ENCODE measurements around the gene CNKSR1.

DNA sequence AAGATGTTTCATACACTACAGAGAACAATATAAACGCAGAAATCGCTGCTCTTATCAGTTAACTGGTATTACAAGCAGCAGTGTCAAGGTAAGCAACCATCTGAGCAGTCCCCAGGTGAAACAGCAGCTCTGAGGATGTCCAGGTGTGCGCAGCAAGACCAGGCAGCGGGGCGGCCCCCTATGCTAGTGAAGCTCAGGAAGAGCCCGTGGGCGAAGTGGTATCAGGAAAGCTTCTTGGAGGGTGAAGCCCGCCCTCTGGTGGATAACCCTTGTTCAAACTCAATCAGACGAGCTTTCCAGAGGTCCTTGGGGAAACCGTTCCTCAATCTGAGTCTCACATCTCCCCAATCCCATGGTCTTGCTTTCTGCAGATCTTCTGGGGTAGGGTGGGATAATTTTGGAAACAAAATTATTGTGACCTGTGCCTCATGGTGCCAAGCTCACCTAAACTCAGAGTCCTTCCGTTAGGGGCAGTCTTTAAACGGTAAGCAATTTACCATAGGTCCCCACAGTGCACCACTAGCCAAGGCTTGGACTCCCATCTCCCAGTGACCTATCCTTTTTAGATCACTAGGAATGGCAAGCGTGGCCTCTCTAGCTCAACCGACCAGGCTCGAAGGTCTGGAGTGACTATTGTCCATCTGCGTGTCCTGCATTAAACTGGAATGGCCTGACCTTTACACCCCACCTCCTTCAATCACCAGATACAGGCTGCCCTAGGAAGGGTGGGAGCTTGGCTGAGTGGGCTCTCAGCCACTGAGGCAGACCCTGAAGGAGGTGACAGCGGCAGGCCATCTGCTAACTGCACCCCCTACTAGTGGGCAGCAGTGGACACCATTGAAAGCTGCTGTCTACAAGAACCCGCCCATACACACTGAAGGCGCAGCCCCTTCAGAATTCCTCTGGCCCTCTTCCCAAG lies 32.0 kb upstream of the CNKSR1 start:
- TF ChIP-seq, protein P1, sequence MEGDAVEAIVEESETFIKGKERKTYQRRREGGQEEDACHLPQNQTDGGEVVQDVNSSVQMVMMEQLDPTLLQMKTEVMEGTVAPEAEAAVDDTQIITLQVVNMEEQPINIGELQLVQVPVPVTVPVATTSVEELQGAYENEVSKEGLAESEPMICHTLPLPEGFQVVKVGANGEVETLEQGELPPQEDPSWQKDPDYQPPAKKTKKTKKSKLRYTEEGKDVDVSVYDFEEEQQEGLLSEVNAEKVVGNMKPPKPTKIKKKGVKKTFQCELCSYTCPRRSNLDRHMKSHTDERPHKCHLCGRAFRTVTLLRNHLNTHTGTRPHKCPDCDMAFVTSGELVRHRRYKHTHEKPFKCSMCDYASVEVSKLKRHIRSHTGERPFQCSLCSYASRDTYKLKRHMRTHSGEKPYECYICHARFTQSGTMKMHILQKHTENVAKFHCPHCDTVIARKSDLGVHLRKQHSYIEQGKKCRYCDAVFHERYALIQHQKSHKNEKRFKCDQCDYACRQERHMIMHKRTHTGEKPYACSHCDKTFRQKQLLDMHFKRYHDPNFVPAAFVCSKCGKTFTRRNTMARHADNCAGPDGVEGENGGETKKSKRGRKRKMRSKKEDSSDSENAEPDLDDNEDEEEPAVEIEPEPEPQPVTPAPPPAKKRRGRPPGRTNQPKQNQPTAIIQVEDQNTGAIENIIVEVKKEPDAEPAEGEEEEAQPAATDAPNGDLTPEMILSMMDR (IDR thresholded peaks at IDR 0.05; ENCODE audit: borderline replicate concordance, extremely low read depth, low read length, poor library complexity, severe bottlenecking) = peak; percentile 83
- no peak for TF ChIP-seq EZH2 (IDR thresholded peaks at IDR 0.05; ENCODE audit: borderline replicate concordance, low read depth, low read length, severe bottlenecking)

Data from DND-41 (cell line).